Ishikawa (cell line): Measurements from ENCODE around the gene GRB10.

ENCODE experiments used
- CEBPB ChIP-seq: IDR thresholded peaks from 2 replicates; pipeline ENCODE4 v1.6.1; 2012
- CREB1 ChIP-seq: IDR thresholded peaks from 2 replicates; pipeline ENCODE4 v1.6.1; 2012; ENCODE audit warnings: low read depth
- EGR1 ChIP-seq: IDR thresholded peaks from 2 replicates; pipeline ENCODE4 v1.6.1; 2012
- EP300 ChIP-seq: IDR thresholded peaks from 2 replicates; pipeline ENCODE4 v1.6.1; 2012; ENCODE audit warnings: borderline replicate concordance
- FOXM1 ChIP-seq: IDR thresholded peaks from 2 replicates; pipeline ENCODE4 v1.6.1; 2012; ENCODE audit warnings: low read depth, borderline replicate concordance
- NFIC ChIP-seq: IDR thresholded peaks from 2 replicates; pipeline ENCODE4 v1.6.1; 2012
- RAD21 ChIP-seq: IDR thresholded peaks from 2 replicates; pipeline ENCODE4 v1.6.1; 2012; ENCODE audit warnings: low read depth
- REST ChIP-seq: IDR thresholded peaks from 2 replicates; pipeline ENCODE4 v1.6.1; 2012; ENCODE audit warnings: low read depth, mild to moderate bottlenecking
- TAF1 ChIP-seq: IDR thresholded peaks from 2 replicates; pipeline ENCODE4 v1.6.1; 2012; ENCODE audit warnings: low read depth, mild to moderate bottlenecking
- TCF12 ChIP-seq: IDR thresholded peaks from 2 replicates; pipeline ENCODE4 v1.6.1; 2012; ENCODE audit warnings: low read depth
- TEAD4 ChIP-seq: IDR thresholded peaks from 2 replicates; pipeline ENCODE4 v1.6.1; 2012
- USF1 ChIP-seq: IDR thresholded peaks from 2 replicates; pipeline ENCODE4 v1.6.1; 2012
- YY1 ChIP-seq: IDR thresholded peaks from 2 replicates; pipeline ENCODE4 v1.6.1; 2012; ENCODE audit warnings: low read depth
- ZBTB7A ChIP-seq: IDR thresholded peaks from 2 replicates; pipeline ENCODE4 v1.6.1; 2012; ENCODE audit warnings: low read depth
- TF ChIP-seq, protein P1 (sequence below): IDR thresholded peaks from 2 replicates; pipeline ENCODE4 v1.6.1; 2012

GRB10 gene

GRCh38 chr7:50584793-50585408, 197.8 kb downstream of the GRB10 start:
- TF ChIP-seq, protein P1, sequence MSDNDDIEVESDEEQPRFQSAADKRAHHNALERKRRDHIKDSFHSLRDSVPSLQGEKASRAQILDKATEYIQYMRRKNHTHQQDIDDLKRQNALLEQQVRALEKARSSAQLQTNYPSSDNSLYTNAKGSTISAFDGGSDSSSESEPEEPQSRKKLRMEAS: peak; percentile 94
- no peak for TF ChIP-seq TAF1
- 0 out of 2 replicates have a peak, but pooled peaks have one; percentile 32 for TF ChIP-seq CEBPB
- no peak for TF ChIP-seq YY1
- TF ChIP-seq FOXM1: no peak
- TF ChIP-seq TEAD4: peak; percentile 81
- TF ChIP-seq EGR1: no peak
- no peak for TF ChIP-seq REST
- TF ChIP-seq NFIC: peak; percentile 82
- no peak for TF ChIP-seq CREB1
- TF ChIP-seq TCF12: peak; percentile 54; the same call in 1 of the 2 replicates
- no peak for TF ChIP-seq ZBTB7A
- no peak; the same call in 1 of the 2 replicates for TF ChIP-seq RAD21
- TF ChIP-seq EP300: peak; percentile 24; the same call in 1 of the 2 replicates
- TF ChIP-seq USF1: no peak

- no peak for TF ChIP-seq YY1
- TF ChIP-seq FOXM1: no peak
- no peak for TF ChIP-seq REST
- no peak for TF ChIP-seq CEBPB
- no peak for TF ChIP-seq NFIC
- no peak for TF ChIP-seq TCF12
- no peak for TF ChIP-seq TEAD4
- TF ChIP-seq RAD21: no peak
- no peak for TF ChIP-seq CREB1
- TF ChIP-seq, protein P1: no peak
- TF ChIP-seq TAF1: no peak
- TF ChIP-seq EP300: no peak
- TF ChIP-seq ZBTB7A: no peak
- TF ChIP-seq EGR1: no peak
Observed at GRCh38 chr7:50584386-50584785, 198.3 kb downstream of the GRB10 start.

DNA sequence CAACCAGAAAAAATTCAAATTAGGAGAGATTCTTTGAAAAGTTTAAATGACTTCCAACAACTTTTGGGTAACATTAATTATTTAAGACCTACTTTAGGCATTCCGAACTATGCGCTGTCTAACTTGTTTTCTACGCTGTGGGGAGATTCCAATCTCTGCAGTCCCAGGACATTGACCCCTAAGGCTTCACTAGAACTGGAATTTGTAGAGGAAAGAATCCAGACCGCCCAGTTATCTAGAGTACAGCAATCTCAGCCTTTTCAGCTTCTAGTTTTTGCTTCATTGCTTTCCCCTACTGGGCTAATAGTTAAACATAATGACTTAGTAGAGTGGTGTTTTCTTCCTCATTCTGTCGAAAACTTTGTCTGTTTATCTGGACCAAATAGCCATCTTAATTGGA, 202.6 kb downstream of the GRB10 start:
- TF ChIP-seq, protein P1: no peak
- TF ChIP-seq FOXM1 (no peak), EGR1 (no peak), TCF12 (no peak), YY1 (no peak), TEAD4 (no peak), CEBPB (no peak), RAD21 (no peak), ZBTB7A (no peak), USF1 (no peak)

DNA sequence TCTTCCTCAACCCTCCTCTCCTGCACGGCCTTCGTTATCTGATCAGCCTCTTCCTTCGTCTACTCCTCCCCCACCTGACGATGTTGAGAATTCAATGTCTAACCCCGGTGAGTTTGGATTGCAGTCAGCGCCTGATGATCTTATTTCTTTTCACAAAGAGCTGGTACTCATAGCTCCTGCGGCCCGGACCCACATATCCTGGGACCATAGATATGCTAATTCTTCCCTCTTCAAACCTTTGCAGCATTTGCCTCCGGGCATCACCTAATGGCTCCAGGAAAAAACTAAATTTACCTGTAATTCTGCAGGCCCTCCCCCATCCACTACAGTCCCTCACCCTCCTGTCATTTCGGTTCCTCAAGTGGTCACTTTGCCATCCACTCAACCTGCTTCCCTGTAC, 205.1 kb downstream of the GRB10 start:
- TF ChIP-seq TAF1 (no peak), YY1 (no peak), TCF12 (no peak)
- TF ChIP-seq, protein P1: no peak

DNA sequence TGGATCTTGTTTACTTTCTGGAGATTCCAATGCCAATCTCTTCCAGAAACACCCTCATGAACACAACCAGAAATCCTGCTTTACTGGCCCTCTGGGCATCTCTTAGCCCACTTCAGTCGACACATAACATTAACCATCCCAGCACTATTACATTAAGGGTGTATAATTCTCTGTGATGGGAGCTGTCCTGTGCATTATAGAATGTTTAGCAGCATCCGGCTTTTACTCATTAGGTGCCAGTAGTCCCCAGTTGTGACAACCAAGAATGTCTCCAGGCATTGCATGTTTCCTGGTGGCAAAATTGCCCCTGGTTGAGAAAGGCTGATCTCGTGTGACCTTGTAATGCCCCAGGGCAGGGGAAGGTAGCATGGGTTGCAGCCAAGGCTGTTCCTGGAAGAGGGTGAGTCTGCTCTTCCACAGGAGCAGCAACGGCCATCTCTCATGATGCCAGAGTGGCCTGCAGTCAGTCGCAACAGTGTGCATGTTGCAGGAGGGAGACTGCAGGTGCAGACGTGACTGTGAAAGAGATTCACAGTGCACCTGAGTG, 214.9 kb downstream of the GRB10 start:
- TF ChIP-seq TAF1 (no peak), USF1 (no peak), TCF12 (no peak), EP300 (no peak), ZBTB7A (no peak), EGR1 (no peak), FOXM1 (no peak), YY1 (no peak), REST (no peak)
- TF ChIP-seq, protein P1: no peak
